K562 (cell line): Measurements from ENCODE around the gene SHISA8. TPM values are rescaled to one million over a fixed set of nuclear protein-coding genes. Genes with fewer than 3 reads are reported as not detected.

Source experiments
- ATAC-seq: fragments of 200-7000 bp; cut with Tn5 transposase; 3 replicates; pipeline ENCODE4 v1.9.1; 2020; ENCODE audit warnings: moderate library complexity
- BruUV-seq: library from RNA; stranded (reverse); fragments of 400-500 nt; replicated peaks from 2 replicates; lab custom pipeline; 2021; lab: Mats Ljungman, UMichigan
- CTCF ChIA-PET: fragments of 300-600 bp; formaldehyde crosslinking; extraction: SDS; loops from one replicate; lab custom pipeline; 2021; ENCODE audit warnings: low intra/inter-chr PET ratio; lab: Yijun Ruan, JAX
- POLR2A ChIA-PET: fragments of 300-600, 350-650 bp; sonication (Branson Sonifier 250); formaldehyde crosslinking; extraction: SDS; loops from one replicate; lab custom pipeline; 2021; ENCODE audit warnings: antibody characterized with exemption, inconsistent platforms; lab: Yijun Ruan, JAX
- DNase-seq, 4 experiments: peaks; one replicate each; pipeline versions ENCODE4 v3.0.0 to v3.0.0-alpha.2; 2011 to 2018; ENCODE audit warnings: low spot score in 3 of 4, mixed read lengths in 3 of 4; ENCODE audit errors: extremely low read depth in 1 of 4
- FAIRE-seq: peaks from 2 replicates; lab custom pipeline; 2011; peaks lifted over from hg19 to GRCh38; lab: Jason Lieb, UNC
- H2AFZ ChIP-seq: 2 replicates; pipeline ENCODE4 v1.6.0; 2011; ENCODE audit warnings: low read depth, low read length, control low read depth, inconsistent platforms
- H3K27ac ChIP-seq: fragments of 200-600 bp; 3 replicates; pipeline ENCODE4 v1.8.0; 2011; ENCODE audit warnings: low read depth, mild to moderate bottlenecking, control low read depth, inconsistent platforms, low read length, moderate library complexity, mixed read lengths; ENCODE audit errors: extremely low read depth
- H3K27me3 ChIP-seq, 2 experiments: fragments of 300-600 bp in 1 of 2; 2 replicates in 1 of 2; 3 replicates in 1 of 2; pipeline versions ENCODE4 v1.6.0 to v1.8.0; 2011; ENCODE audit warnings: inconsistent platforms in 2 of 2, low read length in 2 of 2, mild to moderate bottlenecking in 1 of 2, mixed read lengths in 1 of 2, moderate library complexity in 1 of 2; ENCODE audit not compliant: control insufficient read depth in 2 of 2, insufficient read depth in 2 of 2
- H3K36me3 ChIP-seq: fragments of 300-600 bp; 3 replicates; pipeline ENCODE4 v1.8.0; 2011; ENCODE audit warnings: mild to moderate bottlenecking, low read length, inconsistent platforms; ENCODE audit not compliant: control insufficient read depth, insufficient read depth
- H3K4me1 ChIP-seq, 2 experiments: fragments of 200-600 bp in 1 of 2; replicated peaks in 1 of 2; 2 replicates in 1 of 2; 3 replicates in 1 of 2; pipeline versions ENCODE4 v1.5.1 to v1.8.0; 2011; ENCODE audit warnings: inconsistent platforms in 2 of 2, low read length in 2 of 2, mild to moderate bottlenecking in 1 of 2, mixed read lengths in 1 of 2, moderate library complexity in 1 of 2; ENCODE audit not compliant: control insufficient read depth in 2 of 2, insufficient read depth in 2 of 2
- H3K4me2 ChIP-seq: 2 replicates; pipeline ENCODE4 v1.6.1; 2011; ENCODE audit warnings: low read length, control low read depth, inconsistent platforms, mixed read lengths; ENCODE audit not compliant: insufficient read depth
- H3K4me3 ChIP-seq: fragments of 200-600 bp; sonication (generic), shearing (Covaris generic); 2 replicates; pipeline ENCODE4 v1.5.1; 2016; ENCODE audit warnings: control low read depth, inconsistent platforms
- H3K79me2 ChIP-seq: fragments of 200-600 bp; 3 replicates; pipeline ENCODE4 v1.8.0; 2011; ENCODE audit warnings: low read length, inconsistent platforms; ENCODE audit not compliant: control insufficient read depth, insufficient read depth
- H3K9ac ChIP-seq, 2 experiments: 2 replicates each; pipeline versions ENCODE4 v1.6.0 to v1.6.1; 2011; ENCODE audit warnings: low read depth in 2 of 2, low read length in 2 of 2, control low read depth in 1 of 2, inconsistent platforms in 1 of 2, mild to moderate bottlenecking in 1 of 2, mixed read lengths in 1 of 2; ENCODE audit not compliant: insufficient read depth in 1 of 2
- H3K9me1 ChIP-seq: one replicate; pipeline ENCODE4 v1.6.0; 2011; ENCODE audit warnings: inconsistent platforms, mild to moderate bottlenecking, low read length, moderate library complexity; ENCODE audit not compliant: control insufficient read depth, insufficient read depth
- H3K9me3 ChIP-seq: replicated peaks from 2 replicates; pipeline ENCODE4 v1.5.1; 2011; ENCODE audit warnings: low read depth, low read length, inconsistent platforms; ENCODE audit not compliant: control insufficient read depth, insufficient read depth
- H4K20me1 ChIP-seq: replicated peaks from 2 replicates; pipeline ENCODE4 v1.6.1; 2011; ENCODE audit warnings: low read length, inconsistent platforms, mixed read lengths; ENCODE audit not compliant: control insufficient read depth, insufficient read depth
- AFF1 ChIP-seq, 2 experiments: fragments of 450-650 bp; IDR thresholded peaks; 2 replicates each; pipeline ENCODE4 v1.6.1; 2018; ENCODE audit warnings: mild to moderate bottlenecking in 2 of 2, low read depth in 1 of 2; ENCODE audit not compliant: partially characterized antibody in 2 of 2
- BCL6 ChIP-seq: fragments of 250-450 bp; sonication (Bioruptor Pico); IDR thresholded peaks from 2 replicates; pipeline ENCODE4 v1.4.0; 2020
- CAMTA2 ChIP-seq: fragments of 250-450 bp; sonication (Bioruptor Pico); conservative IDR thresholded peaks from 2 replicates; pipeline ENCODE4 v1.5.1; 2022
- CBFA2T3 ChIP-seq: fragments of 450-650 bp; IDR thresholded peaks from 2 replicates; pipeline ENCODE4 v1.6.1; 2017
- EWSR1 ChIP-seq: fragments of 450-650 bp; IDR thresholded peaks from 2 replicates; pipeline ENCODE4 v1.6.1; 2018; ENCODE audit warnings: borderline replicate concordance, mild to moderate bottlenecking, low read depth, moderate library complexity; ENCODE audit not compliant: partially characterized antibody
- IFI16 ChIP-seq: fragments of 250-450 bp; sonication (Bioruptor Pico); IDR thresholded peaks from 2 replicates; pipeline ENCODE4 v2.1.2; 2022; ENCODE audit warnings: mild to moderate bottlenecking, inconsistent platforms
- JUNB ChIP-seq: fragments of 450-650 bp; formaldehyde crosslinking; conservative IDR thresholded peaks from 2 replicates; pipeline ENCODE4 v1.4.0; 2020; ENCODE audit warnings: mild to moderate bottlenecking
- NELFE ChIP-seq: IDR thresholded peaks from 2 replicates; pipeline ENCODE4 v1.6.1; 2011; ENCODE audit warnings: mild to moderate bottlenecking; ENCODE audit not compliant: insufficient read depth, insufficient read length
- NFRKB ChIP-seq: fragments of 450-650 bp; IDR thresholded peaks from 2 replicates; pipeline ENCODE4 v1.6.1; 2016; ENCODE audit warnings: low read depth
- PTRF ChIP-seq: fragments of 450-650 bp; IDR thresholded peaks from 2 replicates; pipeline ENCODE4 v1.6.1; 2016; ENCODE audit warnings: mild to moderate bottlenecking, missing genetic modification characterization, missing compliant biosample characterization
- YY1 ChIP-seq, 3 experiments: IDR thresholded peaks; 2 replicates each; pipeline ENCODE4 v1.6.1; 2011; ENCODE audit warnings: low read length in 2 of 3, mild to moderate bottlenecking in 2 of 3, moderate library complexity in 2 of 3, borderline replicate concordance in 1 of 3, control low read depth in 1 of 3, low read depth in 1 of 3; ENCODE audit not compliant: insufficient read depth in 3 of 3, insufficient replicate concordance in 2 of 3, control insufficient read depth in 1 of 3, insufficient read length in 1 of 3; ENCODE audit errors: extremely low read depth in 1 of 3
- WGBS: fragments of 100-300 bp; shearing (Covaris generic); methylation state at CpG from one replicate; pipeline ENCODE4 v1.1.6; 2016; ENCODE audit warnings: low coverage, mixed read lengths; ENCODE audit not compliant: insufficient coverage; ENCODE audit errors: missing lambda C conversion rate; 5-methylcytosine and 5-hydroxymethylcytosine counted together
- in situ Hi-C: fragments of 300-500 bp; cut with MboI; formaldehyde crosslinking; loops from 4 replicates; pipeline ENCODE4 v1.15.0; 2018; ENCODE audit warnings: inconsistent platforms, mixed read lengths
- intact Hi-C: fragments of 100-400 bp; cut with micrococcal nuclease; formaldehyde crosslinking; loops from 2 replicates; pipeline ENCODE4 v1.14.2; 2022
- polyA plus RNA-seq, 8 experiments: library from polyadenylated mRNA; depleted of rRNA in 4 of 8; stranded (reverse) in 5 of 8; unstranded in 3 of 8; fragments of >200 nt; fragmentation: Nextera tagmentation in 2 of 8; fragmentation: Illumina TruSeq in 1 of 8; extraction: Ambion mirVana in 2 of 8; extraction: Trizol in 1 of 8; gene quantifications; 2 replicates each; pipeline versions ENCODE4 v1.2.1 to v1.2.3, GENCODE V29; 2011 to 2014; ENCODE audit warnings: inconsistent platforms in 1 of 8, missing spikeins in 1 of 8
- total RNA-seq, 7 experiments: library from RNA; depleted of rRNA in 6 of 7; stranded (reverse); fragments of >200 nt in 6 of 7; fragmentation: Illumina TruSeq in 2 of 7; extraction: Trizol in 2 of 7; gene quantifications; 2 replicates each; pipeline versions ENCODE4 v1.2.1 to v1.2.3, GENCODE V29; 2011 to 2021; ENCODE audit warnings: low replicate concordance in 1 of 7
- TF ChIP-seq, protein P1 (sequence below): fragments of 250-450 bp; sonication (Bioruptor Pico); IDR thresholded peaks from 2 replicates; pipeline ENCODE4 v1.5.0; 2021
- TF ChIP-seq, protein P2 (sequence below): fragments of 450-650 bp; conservative IDR thresholded peaks from 2 replicates; pipeline ENCODE4 v1.6.1; 2016; ENCODE audit warnings: missing genetic modification characterization, low read depth, mild to moderate bottlenecking, missing compliant biosample characterization, moderate library complexity

SHISA8 gene
- total and polyA plus RNA-seq, 9 of the 15 experiments (the other 6 are each of a cell fraction or from before 2014, with no cell fraction given), result 0.07 to 3.3 (median 1.1) TPM; not detected in 4

- TF ChIP-seq AFF1 (IDR thresholded peaks at IDR 0.05; ENCODE audit: low read depth in 1 of 2, partially characterized antibody in 2 of 2) (no peak), PTRF (no peak)
Observed at GRCh38 chr22:41892721-41893120, 22.2 kb downstream of the SHISA8 start (continued).

- ATAC-seq (no peak), FAIRE-seq (no peak), DNase-seq (no peak)
- H3K9ac ChIP-seq, result no peak overlapping the region
- peaks cover 79% of the 10 kb centered on the region; the same call in 2 of the 3 replicates for H3K36me3 ChIP-seq
- no TSS peak for BruUV-seq
- ChIA-PET POLR2A (no interaction called here), CTCF (no interaction called here)
- H3K27me3 ChIP-seq, result no peaks in the 10 kb centered on the region
- no peaks in the 10 kb centered on the region for H3K9me3 ChIP-seq
- no peak overlapping the region for H3K4me3 ChIP-seq
- intact Hi-C loops (no loop called here), in situ Hi-C loops (no loop called here)
- H3K9me1 ChIP-seq, result no peaks in the 10 kb centered on the region
- H4K20me1 ChIP-seq, result no peaks in the 10 kb centered on the region
- H2AFZ ChIP-seq, result no peak overlapping the region
- no peaks in the 10 kb centered on the region; the same call in 2 of the 3 replicates for H3K79me2 ChIP-seq
- WGBS, result 100% methylated on average over 3 of the region's 9 CpGs
- H3K4me2 ChIP-seq, result no peak overlapping the region
- no peak overlapping the region for H3K27ac ChIP-seq
- no peaks in the 10 kb centered on the region; a peak in 1 of 5 replicates for H3K4me1 ChIP-seq
- TF ChIP-seq, protein P1, sequence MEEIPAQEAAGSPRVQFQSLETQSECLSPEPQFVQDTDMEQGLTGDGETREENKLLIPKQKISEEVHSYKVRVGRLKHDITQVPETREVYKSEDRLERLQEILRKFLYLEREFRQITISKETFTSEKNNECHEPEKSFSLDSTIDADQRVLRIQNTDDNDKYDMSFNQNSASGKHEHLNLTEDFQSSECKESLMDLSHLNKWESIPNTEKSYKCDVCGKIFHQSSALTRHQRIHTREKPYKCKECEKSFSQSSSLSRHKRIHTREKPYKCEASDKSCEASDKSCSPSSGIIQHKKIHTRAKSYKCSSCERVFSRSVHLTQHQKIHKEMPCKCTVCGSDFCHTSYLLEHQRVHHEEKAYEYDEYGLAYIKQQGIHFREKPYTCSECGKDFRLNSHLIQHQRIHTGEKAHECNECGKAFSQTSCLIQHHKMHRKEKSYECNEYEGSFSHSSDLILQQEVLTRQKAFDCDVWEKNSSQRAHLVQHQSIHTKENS (CRISPR knock-in tag), result no peak
- TF ChIP-seq IFI16 (CRISPR knock-in tag) (no peak), JUNB (CRISPR knock-in tag) (no peak), YY1 (IDR thresholded peaks at IDR 0.05; ENCODE audit: borderline replicate concordance in 1 of 3, control insufficient read depth in 1 of 3, extremely low read depth in 1 of 3, insufficient read depth in 3 of 3, insufficient read length in 1 of 3, insufficient replicate concordance in 2 of 3, low read depth in 1 of 3, low read length in 2 of 3) (no peak), EWSR1 (no peak), BCL6 (no peak), CBFA2T3 (no peak), NFRKB (no peak), NELFE (no peak), CAMTA2 (CRISPR knock-in tag) (no peak)
- TF ChIP-seq, protein P2, sequence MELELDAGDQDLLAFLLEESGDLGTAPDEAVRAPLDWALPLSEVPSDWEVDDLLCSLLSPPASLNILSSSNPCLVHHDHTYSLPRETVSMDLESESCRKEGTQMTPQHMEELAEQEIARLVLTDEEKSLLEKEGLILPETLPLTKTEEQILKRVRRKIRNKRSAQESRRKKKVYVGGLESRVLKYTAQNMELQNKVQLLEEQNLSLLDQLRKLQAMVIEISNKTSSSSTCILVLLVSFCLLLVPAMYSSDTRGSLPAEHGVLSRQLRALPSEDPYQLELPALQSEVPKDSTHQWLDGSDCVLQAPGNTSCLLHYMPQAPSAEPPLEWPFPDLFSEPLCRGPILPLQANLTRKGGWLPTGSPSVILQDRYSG (tag), result no peak
Observed at GRCh38 chr22:41891407-41891806, 23.5 kb downstream of the SHISA8 start.
